Measurements from ENCODE around the gene PGBD4. TPM values are rescaled to one million over a fixed set of nuclear protein-coding genes. Genes with fewer than 3 reads are reported as not detected.

PGBD4 gene
- total and polyA plus RNA-seq, 2 of the 13 experiments (the other 11 are each of a cell fraction or from before 2014, with no cell fraction given): 1.4 to 1.7 TPM

GRCh38 chr15:34101366-34102174, at the start of gene PGBD4, which contains the start of gene EMC7 (continued):
- TF ChIP-seq REXO4 (CRISPR knock-in tag; IDR thresholded peaks at IDR 0.05; ENCODE audit: borderline replicate concordance) (no peak), ZNF343 (CRISPR knock-in tag; IDR thresholded peaks at IDR 0.05) (0 out of 2 replicates have a peak, but pooled peaks have one; percentile 50), ZSCAN25 (CRISPR knock-in tag; IDR thresholded peaks at IDR 0.05) (no peak; the same call in 1 of the 2 replicates), ZNF775 (CRISPR knock-in tag; IDR thresholded peaks at IDR 0.05; ENCODE audit: borderline replicate concordance) (peak; percentile 2; the same call in 1 of the 2 replicates), PITX1 (CRISPR knock-in tag; IDR thresholded peaks at IDR 0.05) (peak; percentile 77), RARG (CRISPR knock-in tag; IDR thresholded peaks at IDR 0.05; ENCODE audit: low read depth) (no peak), U2AF2 (IDR thresholded peaks at IDR 0.05; ENCODE audit: low read depth, low read length) (no peak), ZNF30 (CRISPR knock-in tag; IDR thresholded peaks at IDR 0.05) (no peak), ZFP37 (CRISPR knock-in tag; IDR thresholded peaks at IDR 0.05; ENCODE audit: borderline replicate concordance) (no peak), TEAD3 (CRISPR knock-in tag; optimal IDR thresholded peaks at IDR 0.05; ENCODE audit: borderline replicate concordance) (peak; percentile 51), ZBTB10 (CRISPR knock-in tag; IDR thresholded peaks at IDR 0.05; ENCODE audit: borderline replicate concordance) (no peak), ZUFSP (CRISPR knock-in tag; IDR thresholded peaks at IDR 0.05; ENCODE audit: borderline replicate concordance) (no peak), DZIP1 (CRISPR knock-in tag; IDR thresholded peaks at IDR 0.05) (no peak), SYNCRIP (IDR thresholded peaks at IDR 0.05; ENCODE audit: insufficient read depth, low read depth, low read length) (no peak), ZNF782 (CRISPR knock-in tag; IDR thresholded peaks at IDR 0.05; ENCODE audit: borderline replicate concordance) (no peak; the same call in 1 of the 2 replicates), ZNF20 (CRISPR knock-in tag; IDR thresholded peaks at IDR 0.05) (no peak), SNAPC5 (CRISPR knock-in tag; IDR thresholded peaks at IDR 0.05; ENCODE audit: borderline replicate concordance) (no peak), HIC2 (CRISPR knock-in tag; IDR thresholded peaks at IDR 0.05; ENCODE audit: low read depth) (no peak), ZNF567 (CRISPR knock-in tag; IDR thresholded peaks at IDR 0.05; ENCODE audit: borderline replicate concordance) (peak; percentile 96; the same call in 1 of the 2 replicates)

Data from HepG2 (cell line).